ENCODE data around the gene MACROD2. TPM values are rescaled to one million over a fixed set of nuclear protein-coding genes. Genes with fewer than 3 reads are reported as not detected.

Gene MACROD2
- total RNA-seq, 2 donors from 2014 or later: 0.95 to 4.2 TPM

GRCh38 chr20:15767586-15767985, 1772.3 kb downstream of the MACROD2 start:
- DNase-seq (ENCODE audit: low spot score): no peak
- H3K4me3 ChIP-seq: no peak overlapping the region
- H3K27ac ChIP-seq: no peak overlapping the region
- no peaks in the 10 kb centered on the region for H3K36me3 ChIP-seq
- peaks cover 8 to 45% of the 10 kb centered on the region in 2 donors for H3K4me1 ChIP-seq (ENCODE audit: control insufficient read depth in 1 of 2, low read depth in 2 of 2)
- TF ChIP-seq, protein P1, sequence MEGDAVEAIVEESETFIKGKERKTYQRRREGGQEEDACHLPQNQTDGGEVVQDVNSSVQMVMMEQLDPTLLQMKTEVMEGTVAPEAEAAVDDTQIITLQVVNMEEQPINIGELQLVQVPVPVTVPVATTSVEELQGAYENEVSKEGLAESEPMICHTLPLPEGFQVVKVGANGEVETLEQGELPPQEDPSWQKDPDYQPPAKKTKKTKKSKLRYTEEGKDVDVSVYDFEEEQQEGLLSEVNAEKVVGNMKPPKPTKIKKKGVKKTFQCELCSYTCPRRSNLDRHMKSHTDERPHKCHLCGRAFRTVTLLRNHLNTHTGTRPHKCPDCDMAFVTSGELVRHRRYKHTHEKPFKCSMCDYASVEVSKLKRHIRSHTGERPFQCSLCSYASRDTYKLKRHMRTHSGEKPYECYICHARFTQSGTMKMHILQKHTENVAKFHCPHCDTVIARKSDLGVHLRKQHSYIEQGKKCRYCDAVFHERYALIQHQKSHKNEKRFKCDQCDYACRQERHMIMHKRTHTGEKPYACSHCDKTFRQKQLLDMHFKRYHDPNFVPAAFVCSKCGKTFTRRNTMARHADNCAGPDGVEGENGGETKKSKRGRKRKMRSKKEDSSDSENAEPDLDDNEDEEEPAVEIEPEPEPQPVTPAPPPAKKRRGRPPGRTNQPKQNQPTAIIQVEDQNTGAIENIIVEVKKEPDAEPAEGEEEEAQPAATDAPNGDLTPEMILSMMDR (IDR thresholded peaks at IDR 0.05): no peak
- H3K27me3 ChIP-seq (replicated peaks; ENCODE audit: insufficient read depth): no peaks in the 10 kb centered on the region
- no peak for ATAC-seq (ENCODE audit: insufficient number of reproducible peaks, low FRiP score, low read depth)
- no peaks in the 10 kb centered on the region for H3K9me3 ChIP-seq

DNA sequence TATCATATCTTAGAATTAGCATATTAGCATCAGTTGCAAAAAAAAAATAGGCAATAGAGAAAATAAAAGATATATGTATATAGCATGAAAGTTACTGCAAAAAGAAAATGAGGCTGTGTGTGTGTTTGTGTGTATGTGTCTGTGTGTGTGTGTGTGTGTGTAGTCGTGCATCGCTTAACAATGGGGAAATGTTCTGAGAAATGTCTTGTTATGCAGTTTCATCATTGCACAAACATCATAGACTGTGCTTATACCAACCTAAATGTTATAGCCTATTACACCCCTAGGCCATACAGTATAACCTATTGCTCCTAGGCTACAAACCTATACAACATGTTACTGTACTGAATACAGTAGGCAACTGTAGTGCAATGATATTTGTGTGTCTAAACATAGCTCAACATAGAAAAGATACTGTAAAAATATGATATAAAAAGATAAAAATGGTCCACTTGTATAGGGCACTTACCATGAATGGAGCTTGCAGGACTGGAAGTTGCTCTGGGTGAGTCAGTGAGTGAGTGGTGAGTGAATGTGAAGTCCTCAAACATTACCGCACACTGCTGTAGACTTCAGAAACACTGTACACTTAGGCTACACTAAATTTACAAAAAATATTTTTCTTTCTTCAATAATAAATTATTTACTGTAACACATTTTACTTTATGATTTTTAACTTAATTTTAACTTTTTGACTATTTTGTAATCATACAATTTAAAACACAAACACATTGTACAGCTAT, 1772.9 kb downstream of the MACROD2 start:
- H3K4me1 ChIP-seq (ENCODE audit: control insufficient read depth in 1 of 2, low read depth in 2 of 2): peaks cover 8 to 40% of the 10 kb centered on the region in 2 donors

DNA sequence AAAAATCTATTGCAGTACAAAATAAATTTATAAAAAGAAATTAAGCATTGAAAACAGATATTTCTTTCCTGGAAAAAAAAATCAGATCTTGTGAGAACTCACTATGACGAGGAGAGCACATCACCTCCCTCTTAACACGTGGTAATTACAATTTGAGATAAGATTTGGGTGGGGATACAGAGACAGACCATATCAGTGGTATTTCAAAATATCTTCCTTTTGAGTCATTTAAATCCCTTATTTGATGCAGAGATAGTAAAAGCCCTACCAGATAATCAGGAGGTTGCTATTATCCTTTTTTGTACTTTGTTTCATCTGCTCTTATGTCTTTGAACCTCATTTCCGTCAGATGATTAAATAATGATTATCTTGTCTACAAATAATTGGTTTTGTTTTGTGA, 1777.5 kb downstream of the MACROD2 start:
- no peak for ATAC-seq (ENCODE audit: insufficient number of reproducible peaks, low FRiP score, low read depth)
- no peaks in the 10 kb centered on the region for H3K9me3 ChIP-seq
- TF ChIP-seq, protein P1 (IDR thresholded peaks at IDR 0.05): no peak

More for the DNA sequence above, 1772.9 kb downstream of the MACROD2 start:
- no peaks in the 10 kb centered on the region for H3K27me3 ChIP-seq (replicated peaks; ENCODE audit: insufficient read depth)
- no peaks in the 10 kb centered on the region for H3K36me3 ChIP-seq
- TF ChIP-seq, protein P1 (IDR thresholded peaks at IDR 0.05): no peak
- no peak for DNase-seq (ENCODE audit: low spot score)
- no peak for ATAC-seq (ENCODE audit: insufficient number of reproducible peaks, low FRiP score, low read depth)
- H3K4me3 ChIP-seq: no peak overlapping the region
- no peaks in the 10 kb centered on the region for H3K9me3 ChIP-seq
- H3K27ac ChIP-seq: no peak overlapping the region

GRCh38 chr20:15774926-15775325, 1779.6 kb downstream of the MACROD2 start:
- DNase-seq (ENCODE audit: low spot score) (no peak), ATAC-seq (ENCODE audit: insufficient number of reproducible peaks, low FRiP score, low read depth) (no peak)
- no peaks in the 10 kb centered on the region for H3K9me3 ChIP-seq
- no peaks in the 10 kb centered on the region for H3K27me3 ChIP-seq (replicated peaks; ENCODE audit: insufficient read depth)
- H3K4me1 ChIP-seq (ENCODE audit: control insufficient read depth in 1 of 2, low read depth in 2 of 2): no peaks in the 10 kb centered on the region
- H3K27ac ChIP-seq: no peak overlapping the region
- TF ChIP-seq, protein P1 (IDR thresholded peaks at IDR 0.05): no peak
- H3K36me3 ChIP-seq: no peaks in the 10 kb centered on the region
- no peak overlapping the region for H3K4me3 ChIP-seq

More for the DNA sequence above, 1777.5 kb downstream of the MACROD2 start:
- H3K4me3 ChIP-seq: no peak overlapping the region
- peaks cover 5% of the 10 kb centered on the region in 2 donors for H3K4me1 ChIP-seq (ENCODE audit: control insufficient read depth in 1 of 2, low read depth in 2 of 2)
- H3K27me3 ChIP-seq (replicated peaks; ENCODE audit: insufficient read depth): no peaks in the 10 kb centered on the region
- H3K36me3 ChIP-seq: no peaks in the 10 kb centered on the region
- no peak for DNase-seq (ENCODE audit: low spot score)
- no peak overlapping the region for H3K27ac ChIP-seq

- TF ChIP-seq, protein P1 (IDR thresholded peaks at IDR 0.05): no peak
- ATAC-seq (ENCODE audit: insufficient number of reproducible peaks, low FRiP score, low read depth): no peak
Observed at GRCh38 chr20:15776770-15777466, 1781.6 kb downstream of the MACROD2 start.

More at GRCh38 chr20:15776770-15777466, 1781.6 kb downstream of the MACROD2 start:
- Histone ChIP-seq H3K4me1 (ENCODE audit: control insufficient read depth in 1 of 2, low read depth in 2 of 2) (no peaks in the 10 kb centered on the region), H3K4me3 (no peak overlapping the region), H3K27me3 (replicated peaks; ENCODE audit: insufficient read depth) (no peaks in the 10 kb centered on the region), H3K9me3 (no peaks in the 10 kb centered on the region), H3K27ac (no peak overlapping the region), H3K36me3 (no peaks in the 10 kb centered on the region)
- DNase-seq (ENCODE audit: low spot score): no peak
